Measurements from ENCODE around the gene PPP2R2C.

PPP2R2C gene

GRCh38 chr4:6421397-6421796, 51.0 kb downstream of the PPP2R2C start:
- Histone ChIP-seq H2AFZ (ENCODE audit: low read depth) (no peak overlapping the region; the same call in 1 of the 2 replicates), H3K4me2 (no peak overlapping the region; the same call in 1 of the 2 replicates), H3K9ac (no peak overlapping the region), H3K27ac (no peak overlapping the region), H3K79me2 (ENCODE audit: insufficient read depth, low read depth) (no peaks in the 10 kb centered on the region), H3K4me3 (IDR thresholded peaks at IDR 0.05; ENCODE audit: insufficient read depth, low read depth, low read length) (no peak overlapping the region), H3K27me3 (ENCODE audit: insufficient read depth, low read depth) (no peaks in the 10 kb centered on the region), H4K20me1 (ENCODE audit: insufficient read depth) (no peaks in the 10 kb centered on the region), H3K36me3 (ENCODE audit: insufficient read depth) (no peaks in the 10 kb centered on the region), H3K4me1 (ENCODE audit: low read depth, poor library complexity, severe bottlenecking) (no peaks in the 10 kb centered on the region)
- TF ChIP-seq CTCF (conservative IDR thresholded peaks at IDR 0.05; ENCODE audit: low read depth, low read length) = no peak

- Histone ChIP-seq H2AFZ (ENCODE audit: low read depth) (no peak overlapping the region; the same call in 1 of the 2 replicates), H4K20me1 (ENCODE audit: insufficient read depth) (no peaks in the 10 kb centered on the region), H3K27me3 (ENCODE audit: insufficient read depth, low read depth) (no peaks in the 10 kb centered on the region), H3K36me3 (ENCODE audit: insufficient read depth) (no peaks in the 10 kb centered on the region), H3K4me1 (ENCODE audit: low read depth, poor library complexity, severe bottlenecking) (no peaks in the 10 kb centered on the region), H3K9ac (no peak overlapping the region), H3K4me2 (no peak overlapping the region; the same call in 1 of the 2 replicates), H3K4me3 (IDR thresholded peaks at IDR 0.05; ENCODE audit: insufficient read depth, low read depth, low read length) (no peak overlapping the region), H3K27ac (no peak overlapping the region), H3K79me2 (ENCODE audit: insufficient read depth, low read depth) (no peaks in the 10 kb centered on the region)
- no peak for TF ChIP-seq CTCF (conservative IDR thresholded peaks at IDR 0.05; ENCODE audit: low read depth, low read length)
These were observed 51.4 kb downstream of the PPP2R2C start for GRCh38 chr4:6420972-6421371.

- TF ChIP-seq CTCF (conservative IDR thresholded peaks at IDR 0.05; ENCODE audit: low read depth, low read length) = no peak
- Histone ChIP-seq H4K20me1 (ENCODE audit: insufficient read depth) (no peaks in the 10 kb centered on the region), H3K4me1 (ENCODE audit: low read depth, poor library complexity, severe bottlenecking) (no peaks in the 10 kb centered on the region), H3K36me3 (ENCODE audit: insufficient read depth) (no peaks in the 10 kb centered on the region), H3K4me2 (no peak overlapping the region), H3K27ac (no peak overlapping the region), H3K9ac (no peak overlapping the region), H3K79me2 (ENCODE audit: insufficient read depth, low read depth) (no peaks in the 10 kb centered on the region), H3K4me3 (IDR thresholded peaks at IDR 0.05; ENCODE audit: insufficient read depth, low read depth, low read length) (no peak overlapping the region), H3K27me3 (ENCODE audit: insufficient read depth, low read depth) (no peaks in the 10 kb centered on the region; the same call in 1 of the 2 replicates), H2AFZ (ENCODE audit: low read depth) (no peak overlapping the region)
These were observed 52.4 kb downstream of the PPP2R2C start for GRCh38 chr4:6420036-6420435.

GRCh38 chr4:6419452-6420028, 52.9 kb downstream of the PPP2R2C start:
- Histone ChIP-seq H3K27me3 (ENCODE audit: insufficient read depth, low read depth) (no peaks in the 10 kb centered on the region; the same call in 1 of the 2 replicates), H2AFZ (ENCODE audit: low read depth) (no peak overlapping the region), H3K79me2 (ENCODE audit: insufficient read depth, low read depth) (no peaks in the 10 kb centered on the region), H3K4me3 (IDR thresholded peaks at IDR 0.05; ENCODE audit: insufficient read depth, low read depth, low read length) (no peak overlapping the region), H3K9ac (no peak overlapping the region), H3K36me3 (ENCODE audit: insufficient read depth) (no peaks in the 10 kb centered on the region), H3K4me1 (ENCODE audit: low read depth, poor library complexity, severe bottlenecking) (no peaks in the 10 kb centered on the region), H4K20me1 (ENCODE audit: insufficient read depth) (no peaks in the 10 kb centered on the region), H3K4me2 (no peak overlapping the region), H3K27ac (no peak overlapping the region)
- TF ChIP-seq CTCF (conservative IDR thresholded peaks at IDR 0.05; ENCODE audit: low read depth, low read length) = no peak
